Coronary artery (tissue), 2 donors: ENCODE results near the gene MRPL40.

Experiments
- DNase-seq: peaks from one replicate; pipeline ENCODE4 v3.0.0-alpha.2; 2017; ENCODE audit warnings: low spot score
- H3K27ac ChIP-seq, 2 donors: fragments of 200-600 bp; sonication (generic); one replicate each; pipeline ENCODE4 v1.5.1; 2016 to 2019
- H3K4me3 ChIP-seq: fragments of 200-600 bp; sonication (generic); 2 replicates; pipeline ENCODE4 v1.5.1; 2016; ENCODE audit warnings: mild to moderate bottlenecking, moderate library complexity
- CTCF ChIP-seq: fragments of 200-600 bp; sonication (generic); IDR thresholded peaks from one replicate; pipeline ENCODE4 v1.5.1; 2019; ENCODE audit warnings: antibody characterized with exemption

Gene MRPL40

GRCh38 chr22:19394274-19395050, 37.9 kb upstream of the MRPL40 start:
- TF ChIP-seq CTCF = no peak

GRCh38 chr22:19395276-19395675, 37.1 kb upstream of the MRPL40 start:
- H3K27ac ChIP-seq = no peak overlapping the region
- TF ChIP-seq CTCF = no peak
- H3K4me3 ChIP-seq = no peak overlapping the region
- DNase-seq = no peak

More at GRCh38 chr22:19394274-19395050, 37.9 kb upstream of the MRPL40 start:
- no peak for DNase-seq
- H3K27ac ChIP-seq = no peak overlapping the region
- H3K4me3 ChIP-seq = no peak overlapping the region

GRCh38 chr22:19396561-19396933, 35.8 kb upstream of the MRPL40 start:
- no peak for DNase-seq
- no peak for TF ChIP-seq CTCF
- H3K4me3 ChIP-seq = no peak overlapping the region

GRCh38 chr22:19396934-19397733, 35.2 kb upstream of the MRPL40 start:
- Histone ChIP-seq H3K27ac (no peak overlapping the region), H3K4me3 (no peak overlapping the region)
- TF ChIP-seq CTCF = no peak
- DNase-seq = no peak

More at GRCh38 chr22:19396561-19396933, 35.8 kb upstream of the MRPL40 start:
- no peak overlapping the region for H3K27ac ChIP-seq

- Histone ChIP-seq H3K4me3 (no peak overlapping the region), H3K27ac (no peak overlapping the region)
- TF ChIP-seq CTCF = no peak
- DNase-seq = no peak
Measured at GRCh38 chr22:19397734-19398104, 34.6 kb upstream of the MRPL40 start.

GRCh38 chr22:19398206-19398605, 34.1 kb upstream of the MRPL40 start:
- TF ChIP-seq CTCF = no peak
- H3K4me3 ChIP-seq = no peak overlapping the region
- H3K27ac ChIP-seq = no peak overlapping the region
- no peak for DNase-seq

GRCh38 chr22:19398652-19399051, 33.7 kb upstream of the MRPL40 start:
- DNase-seq = no peak
- Histone ChIP-seq H3K4me3 (no peak overlapping the region), H3K27ac (no peak overlapping the region)
- no peak for TF ChIP-seq CTCF
